Nephron progenitor cell (in vitro differentiated cells): ENCODE results near the gene SH3RF1.
A peak's percentile ranks its signal among the peaks of the same experiment; 100 is the strongest.

Experiments
- DNase-seq: peaks from one replicate; pipeline ENCODE4 v3.0.0; 2021
- H3K27ac Mint-ChIP-seq: 2 replicates; pipeline ENCODE4 v1.8.0; 2021; ENCODE audit warnings: mild to moderate bottlenecking, moderate library complexity, mixed read lengths
- H3K27me3 Mint-ChIP-seq: 2 replicates; pipeline ENCODE4 v1.8.0; 2021; ENCODE audit warnings: mild to moderate bottlenecking, low read depth, mixed read lengths; ENCODE audit not compliant: poor library complexity
- H3K36me3 Mint-ChIP-seq: 2 replicates; pipeline ENCODE4 v1.8.0; 2021; ENCODE audit warnings: low read depth, mixed read lengths
- H3K4me1 Mint-ChIP-seq: 2 replicates; pipeline ENCODE4 v1.8.0; 2021; ENCODE audit warnings: mixed read lengths
- H3K4me3 Mint-ChIP-seq: 2 replicates; pipeline ENCODE4 v1.8.0; 2021; ENCODE audit warnings: mild to moderate bottlenecking, moderate library complexity, mixed read lengths
- H3K9me3 Mint-ChIP-seq: 2 replicates; pipeline ENCODE4 v1.8.0; 2021; ENCODE audit warnings: mild to moderate bottlenecking, moderate library complexity, mixed read lengths
- CTCF ChIP-seq: fragments of 200-600 bp; sonication (generic); IDR thresholded peaks from 2 replicates; pipeline ENCODE4 v1.5.0; 2021; ENCODE audit warnings: antibody characterized with exemption

SH3RF1 gene

GRCh38 chr4:169263791-169264392 lies 6.9 kb downstream of the SH3RF1 start:
- peaks cover 60% of the 10 kb centered on the region for H3K4me1 Mint-ChIP-seq
- DNase-seq, result no peak
- TF ChIP-seq CTCF, result no peak
- H3K27ac Mint-ChIP-seq, result no peak overlapping the region
- H3K4me3 Mint-ChIP-seq, result no peak overlapping the region
- H3K9me3 Mint-ChIP-seq, result peaks cover 16% of the 10 kb centered on the region
- H3K36me3 Mint-ChIP-seq, result peaks cover 36% of the 10 kb centered on the region
- no peaks in the 10 kb centered on the region for H3K27me3 Mint-ChIP-seq

- TF ChIP-seq CTCF, result no peak
- H3K27me3 Mint-ChIP-seq, result peaks cover 2% of the 10 kb centered on the region
- peaks cover 29% of the 10 kb centered on the region for H3K36me3 Mint-ChIP-seq
- no peak overlapping the region for H3K4me3 Mint-ChIP-seq
- peaks cover 64% of the 10 kb centered on the region for H3K4me1 Mint-ChIP-seq
- DNase-seq, result no peak
- H3K27ac Mint-ChIP-seq, result peak overlapping the region; percentile 1
- H3K9me3 Mint-ChIP-seq, result peaks cover 16% of the 10 kb centered on the region
Observed at GRCh38 chr4:169260217-169260866, 10.4 kb downstream of the SH3RF1 start.

- Mint-ChIP-seq H3K4me1 (peaks cover 67% of the 10 kb centered on the region), H3K36me3 (peaks cover 18% of the 10 kb centered on the region), H3K27ac (no peak overlapping the region), H3K9me3 (peaks cover 11% of the 10 kb centered on the region), H3K4me3 (no peak overlapping the region), H3K27me3 (peaks cover 2% of the 10 kb centered on the region)
- DNase-seq, result no peak
- no peak for TF ChIP-seq CTCF
Observed at GRCh38 chr4:169259271-169259670, 11.5 kb downstream of the SH3RF1 start.

GRCh38 chr4:169258141-169258540 lies 12.6 kb downstream of the SH3RF1 start:
- peaks cover 7% of the 10 kb centered on the region for H3K36me3 Mint-ChIP-seq
- no peak for DNase-seq
- H3K27ac Mint-ChIP-seq, result peak overlapping the region; percentile 85
- peaks cover 2% of the 10 kb centered on the region for H3K27me3 Mint-ChIP-seq
- peaks cover 75% of the 10 kb centered on the region for H3K4me1 Mint-ChIP-seq
- no peak overlapping the region for H3K4me3 Mint-ChIP-seq
- peaks cover 4% of the 10 kb centered on the region for H3K9me3 Mint-ChIP-seq
- TF ChIP-seq CTCF, result no peak

GRCh38 chr4:169256856-169257761 lies 13.6 kb downstream of the SH3RF1 start:
- no peaks in the 10 kb centered on the region for H3K9me3 Mint-ChIP-seq
- no peaks in the 10 kb centered on the region for H3K36me3 Mint-ChIP-seq
- peak overlapping the region; percentile 85 for H3K27ac Mint-ChIP-seq
- no peak for DNase-seq
- peak overlapping the region; percentile 7 for H3K4me3 Mint-ChIP-seq
- peaks cover 85% of the 10 kb centered on the region for H3K4me1 Mint-ChIP-seq
- no peak for TF ChIP-seq CTCF
- H3K27me3 Mint-ChIP-seq, result peaks cover 2% of the 10 kb centered on the region
